ENCODE measurements around the gene TRIM58. TPM values are rescaled to one million over a fixed set of nuclear protein-coding genes. Genes with fewer than 3 reads are reported as not detected.

The TRIM58 gene
- total and polyA plus RNA-seq, 2 of the 4 experiments (the other 2 are of a cell fraction), result 0.54 to 0.91 TPM

DNA sequence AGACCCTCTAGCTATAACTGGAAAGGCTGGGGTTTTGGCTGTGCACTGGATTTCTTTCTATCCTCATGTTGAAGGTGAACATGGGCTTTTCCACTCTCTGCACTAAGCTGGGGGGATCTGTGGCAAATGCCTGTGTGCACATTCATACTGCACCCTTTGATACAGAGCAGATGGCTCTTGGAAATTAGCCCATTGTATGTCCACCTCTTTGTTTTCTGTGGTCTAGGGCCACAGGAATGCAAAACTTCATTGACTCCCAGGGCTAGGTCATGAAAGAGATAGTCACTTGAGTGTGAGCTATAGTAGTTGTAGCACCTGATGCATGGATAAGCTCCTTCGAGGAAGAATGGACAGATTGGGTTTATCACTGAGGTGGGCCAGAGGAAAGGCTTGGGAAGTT lies 27.3 kb upstream of the TRIM58 start:
- no TSS peak for BruUV-seq (replicated peaks)
- Histone ChIP-seq H3K79me1 (ENCODE audit: low read depth in 1 of 2, low read length in 2 of 2) (no peaks in the 10 kb centered on the region), H2BK120ac (ENCODE audit: low read depth, low read length) (no peak overlapping the region), H3K14ac (replicated peaks; ENCODE audit: low read depth, low read length) (no peak overlapping the region), H3K23ac (ENCODE audit: low read depth, low read length) (no peak overlapping the region), H3K9me1 (ENCODE audit: insufficient read depth, low read length) (no peaks in the 10 kb centered on the region), H3K4me3 (ENCODE audit: insufficient read depth, low read depth, low read length) (no peak overlapping the region), H2BK20ac (ENCODE audit: low read depth, low read length) (no peak overlapping the region), H2AFZ (replicated peaks; ENCODE audit: low read length, poor library complexity) (no peak overlapping the region), H4K5ac (ENCODE audit: low read depth, low read length) (no peak overlapping the region), H3K4me1 (ENCODE audit: control insufficient read depth, insufficient read depth, low read length) (no peaks in the 10 kb centered on the region), H3K9ac (ENCODE audit: low read depth, low read length) (no peak overlapping the region), H3K18ac (ENCODE audit: low read depth, low read length) (no peak overlapping the region), H2AK9ac (replicated peaks; ENCODE audit: low read depth, low read length, poor library complexity) (no peak overlapping the region), H3K56ac (ENCODE audit: extremely low read depth, insufficient read depth, low read length) (no peak overlapping the region), H3K27ac (ENCODE audit: insufficient read depth, low read length) (no peak overlapping the region), H3K4ac (ENCODE audit: low read depth, low read length) (no peak overlapping the region), H4K20me1 (ENCODE audit: insufficient read depth, low read length) (no peaks in the 10 kb centered on the region), H2BK5ac (ENCODE audit: low read depth, low read length, poor library complexity, severe bottlenecking) (no peak overlapping the region), H3K27me3 (ENCODE audit: control insufficient read depth, insufficient read depth, low read length) (no peaks in the 10 kb centered on the region), H2AK5ac (ENCODE audit: low read depth, low read length) (no peak overlapping the region), H3K9me3 (ENCODE audit: control insufficient read depth, insufficient read depth, low read length) (peaks cover 22% of the 10 kb centered on the region), H3K4me2 (ENCODE audit: low read depth, low read length) (no peak overlapping the region), H4K91ac (ENCODE audit: insufficient read depth, low read depth, low read length) (no peak overlapping the region), H3K36me3 (ENCODE audit: control insufficient read depth, insufficient read depth, low read length) (no peaks in the 10 kb centered on the region), H4K8ac (ENCODE audit: low read depth in 2 of 2, low read length in 2 of 2) (no peak overlapping the region), H2BK15ac (ENCODE audit: low read depth, low read length) (no peak overlapping the region)
- DNase-seq (no peak), ATAC-seq (ENCODE audit: low read depth) (no peak)
- dilution Hi-C loops (cut with HindIII; ENCODE audit: low sequenced_read_pairs, unreplicated experiment) (no loop called here), in situ Hi-C loops (cut with MboI; ENCODE audit: low sequenced_read_pairs) (no loop called here), intact Hi-C loops (cut with micrococcal nuclease) (no loop called here)
- ChIA-PET CTCF (no interaction called here), POLR2A (ENCODE audit: unreplicated experiment) (no interaction called here)
- WGBS, 2 experiments (ENCODE audit: extremely low coverage in 2 of 2, insufficient read length in 1 of 2), result no CpG with 5 or more reads among the region's 1 CpG
- TF ChIP-seq RAD21 (IDR thresholded peaks at IDR 0.05; ENCODE audit: low read length) (no peak), CHD1 (IDR thresholded peaks at IDR 0.05; ENCODE audit: low read depth, low read length) (no peak), CEBPB (IDR thresholded peaks at IDR 0.05; ENCODE audit: low read depth, low read length) (no peak), FOS (IDR thresholded peaks at IDR 0.05; ENCODE audit: low read depth, low read length) (no peak), MAFK (IDR thresholded peaks at IDR 0.05; ENCODE audit: low read depth, low read length) (no peak), MXI1 (IDR thresholded peaks at IDR 0.05; ENCODE audit: borderline replicate concordance, low read depth, low read length) (no peak)
- TF ChIP-seq, protein P1, sequence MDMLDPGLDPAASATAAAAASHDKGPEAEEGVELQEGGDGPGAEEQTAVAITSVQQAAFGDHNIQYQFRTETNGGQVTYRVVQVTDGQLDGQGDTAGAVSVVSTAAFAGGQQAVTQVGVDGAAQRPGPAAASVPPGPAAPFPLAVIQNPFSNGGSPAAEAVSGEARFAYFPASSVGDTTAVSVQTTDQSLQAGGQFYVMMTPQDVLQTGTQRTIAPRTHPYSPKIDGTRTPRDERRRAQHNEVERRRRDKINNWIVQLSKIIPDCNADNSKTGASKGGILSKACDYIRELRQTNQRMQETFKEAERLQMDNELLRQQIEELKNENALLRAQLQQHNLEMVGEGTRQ (IDR thresholded peaks at IDR 0.05; ENCODE audit: low read depth, low read length), result no peak
- TF ChIP-seq, protein P2, sequence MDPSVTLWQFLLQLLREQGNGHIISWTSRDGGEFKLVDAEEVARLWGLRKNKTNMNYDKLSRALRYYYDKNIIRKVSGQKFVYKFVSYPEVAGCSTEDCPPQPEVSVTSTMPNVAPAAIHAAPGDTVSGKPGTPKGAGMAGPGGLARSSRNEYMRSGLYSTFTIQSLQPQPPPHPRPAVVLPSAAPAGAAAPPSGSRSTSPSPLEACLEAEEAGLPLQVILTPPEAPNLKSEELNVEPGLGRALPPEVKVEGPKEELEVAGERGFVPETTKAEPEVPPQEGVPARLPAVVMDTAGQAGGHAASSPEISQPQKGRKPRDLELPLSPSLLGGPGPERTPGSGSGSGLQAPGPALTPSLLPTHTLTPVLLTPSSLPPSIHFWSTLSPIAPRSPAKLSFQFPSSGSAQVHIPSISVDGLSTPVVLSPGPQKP (IDR thresholded peaks at IDR 0.05; ENCODE audit: borderline replicate concordance, low read depth, low read length), result no peak
- TF ChIP-seq, protein P3, sequence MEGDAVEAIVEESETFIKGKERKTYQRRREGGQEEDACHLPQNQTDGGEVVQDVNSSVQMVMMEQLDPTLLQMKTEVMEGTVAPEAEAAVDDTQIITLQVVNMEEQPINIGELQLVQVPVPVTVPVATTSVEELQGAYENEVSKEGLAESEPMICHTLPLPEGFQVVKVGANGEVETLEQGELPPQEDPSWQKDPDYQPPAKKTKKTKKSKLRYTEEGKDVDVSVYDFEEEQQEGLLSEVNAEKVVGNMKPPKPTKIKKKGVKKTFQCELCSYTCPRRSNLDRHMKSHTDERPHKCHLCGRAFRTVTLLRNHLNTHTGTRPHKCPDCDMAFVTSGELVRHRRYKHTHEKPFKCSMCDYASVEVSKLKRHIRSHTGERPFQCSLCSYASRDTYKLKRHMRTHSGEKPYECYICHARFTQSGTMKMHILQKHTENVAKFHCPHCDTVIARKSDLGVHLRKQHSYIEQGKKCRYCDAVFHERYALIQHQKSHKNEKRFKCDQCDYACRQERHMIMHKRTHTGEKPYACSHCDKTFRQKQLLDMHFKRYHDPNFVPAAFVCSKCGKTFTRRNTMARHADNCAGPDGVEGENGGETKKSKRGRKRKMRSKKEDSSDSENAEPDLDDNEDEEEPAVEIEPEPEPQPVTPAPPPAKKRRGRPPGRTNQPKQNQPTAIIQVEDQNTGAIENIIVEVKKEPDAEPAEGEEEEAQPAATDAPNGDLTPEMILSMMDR (conservative IDR thresholded peaks at IDR 0.05; ENCODE audit: low read depth, low read length), result no peak

All from IMR-90 (cell line).